ENCODE results near the gene SPSB3. TPM values are rescaled to one million over a fixed set of nuclear protein-coding genes. Genes with fewer than 3 reads are reported as not detected.

Gene SPSB3
- total and polyA plus RNA-seq, 4 donors = 27.7 to 60.5 (median 37.8) TPM

GRCh38 chr16:1752853-1753252 lies 29.5 kb downstream of the SPSB3 start:
- no peak for DNase-seq (ENCODE audit: low spot score)
- H3K4me3 ChIP-seq (ENCODE audit: low read depth in 1 of 3, low read length in 3 of 3) = no peak overlapping the region
- no peak overlapping the region for H3K9ac ChIP-seq (ENCODE audit: low read depth in 1 of 2, low read length in 2 of 2)
- H3K27me3 ChIP-seq (ENCODE audit: control insufficient read depth in 4 of 4, insufficient read depth in 4 of 4, low read length in 3 of 4) = no peaks in the 10 kb centered on the region
- no peak overlapping the region for H3K27ac ChIP-seq (ENCODE audit: low read depth in 1 of 2, low read length in 2 of 2)
- TF ChIP-seq GABPA (IDR thresholded peaks at IDR 0.05 in 1 of 2, conservative IDR thresholded peaks at IDR 0.05 in 1 of 2) = no peak
- no peak for TF ChIP-seq JUND (IDR thresholded peaks at IDR 0.05)
- no peak for TF ChIP-seq NR2F2 (IDR thresholded peaks at IDR 0.05)
- no peak for TF ChIP-seq HNF4A (conservative IDR thresholded peaks at IDR 0.05)
- no peak for TF ChIP-seq RXRA (IDR thresholded peaks at IDR 0.05)
- TF ChIP-seq ZBTB33 (IDR thresholded peaks at IDR 0.05) = no peak
- TF ChIP-seq HNF4G (IDR thresholded peaks at IDR 0.05) = no peak
- no peak for TF ChIP-seq FOXA1 (IDR thresholded peaks at IDR 0.05)
- TF ChIP-seq MAX (IDR thresholded peaks at IDR 0.05) = no peak
- TF ChIP-seq YY1 (IDR thresholded peaks at IDR 0.05) = no peak
- no peak for TF ChIP-seq EGR1 (IDR thresholded peaks at IDR 0.05; ENCODE audit: low read depth in 2 of 2)
- TF ChIP-seq SP1 (IDR thresholded peaks at IDR 0.05) = no peak
- TF ChIP-seq ATF3 (IDR thresholded peaks at IDR 0.05) = no peak
- no peak for TF ChIP-seq CTCF (IDR thresholded peaks at IDR 0.05; ENCODE audit: low read depth, low read length, missing input control)
- TF ChIP-seq RAD21 (IDR thresholded peaks at IDR 0.05) = no peak
- H3K4me1 ChIP-seq (ENCODE audit: control insufficient read depth in 4 of 4, insufficient read depth in 4 of 4, low read length in 3 of 4) = no peaks in the 10 kb centered on the region
- no peaks in the 10 kb centered on the region for H3K9me3 ChIP-seq (ENCODE audit: control insufficient read depth in 4 of 4, low read length in 3 of 4)
- peaks cover 6 to 47% (median 24%) of the 10 kb centered on the region in 4 donors for H3K36me3 ChIP-seq (ENCODE audit: control insufficient read depth in 4 of 4, insufficient read depth in 3 of 4, low read depth in 1 of 4, low read length in 3 of 4)
- WGBS = 96% methylated on average over 14 of the region's 14 CpGs

- no peak overlapping the region for H3K9ac ChIP-seq (ENCODE audit: low read depth in 1 of 2, low read length in 2 of 2)
- 97% methylated on average over 16 of the region's 16 CpGs for WGBS
- no peak for DNase-seq (ENCODE audit: low spot score)
- TF ChIP-seq REST (IDR thresholded peaks at IDR 0.05) (no peak), ZBTB33 (IDR thresholded peaks at IDR 0.05) (no peak), JUND (IDR thresholded peaks at IDR 0.05) (no peak), EGR1 (IDR thresholded peaks at IDR 0.05; ENCODE audit: low read depth in 2 of 2) (no peak), TAF1 (conservative IDR thresholded peaks at IDR 0.05) (no peak), FOXA1 (IDR thresholded peaks at IDR 0.05) (no peak)
- H3K27ac ChIP-seq (ENCODE audit: low read depth in 1 of 2, low read length in 2 of 2) = no peak overlapping the region
- peaks cover 5 to 48% (median 29%) of the 10 kb centered on the region in 4 donors for H3K36me3 ChIP-seq (ENCODE audit: control insufficient read depth in 4 of 4, insufficient read depth in 3 of 4, low read depth in 1 of 4, low read length in 3 of 4)
- H3K9me3 ChIP-seq (ENCODE audit: control insufficient read depth in 4 of 4, low read length in 3 of 4) = no peaks in the 10 kb centered on the region
- no peaks in the 10 kb centered on the region for H3K27me3 ChIP-seq (ENCODE audit: control insufficient read depth in 4 of 4, insufficient read depth in 4 of 4, low read length in 3 of 4)
- no peak overlapping the region for H3K4me3 ChIP-seq (ENCODE audit: low read depth in 1 of 3, low read length in 3 of 3)
- no peaks in the 10 kb centered on the region for H3K4me1 ChIP-seq (ENCODE audit: control insufficient read depth in 4 of 4, insufficient read depth in 4 of 4, low read length in 3 of 4)
Observed at GRCh38 chr16:1751946-1752345, 30.4 kb downstream of the SPSB3 start.

All from liver (tissue), 9 donors.